Measurements from ENCODE around the gene MCM6. TPM values are rescaled to one million over a fixed set of nuclear protein-coding genes. Genes with fewer than 3 reads are reported as not detected.

The MCM6 gene
- total RNA-seq, 1 donor from 2014 or later, result 9.5 TPM

GRCh38 chr2:135843671-135844070 is 32.6 kb downstream of the MCM6 start:
- no peaks in the 10 kb centered on the region for H3K79me2 ChIP-seq (ENCODE audit: insufficient read depth, low read length)
- H3K4me1 ChIP-seq (ENCODE audit: insufficient read depth, low read length), result peaks cover 10% of the 10 kb centered on the region
- no peak for FAIRE-seq
- Mint-ChIP-seq H3K4me3 (ENCODE audit: unreplicated experiment) (no peak overlapping the region), H3K27ac (ENCODE audit: unreplicated experiment) (no peak overlapping the region), H3K27me3 (ENCODE audit: low read depth, unreplicated experiment) (no peaks in the 10 kb centered on the region), H3K36me3 (ENCODE audit: low read depth, unreplicated experiment) (no peaks in the 10 kb centered on the region), H3K9me3 (ENCODE audit: unreplicated experiment) (no peaks in the 10 kb centered on the region), H3K4me1 (ENCODE audit: low read depth, unreplicated experiment) (peaks cover 2% of the 10 kb centered on the region)
- H2AFZ ChIP-seq (ENCODE audit: low read depth, low read length), result no peak overlapping the region
- DNase-seq (ENCODE audit: low read depth), result no peak
- peaks cover 13% of the 10 kb centered on the region for H3K36me3 ChIP-seq (ENCODE audit: insufficient read depth, low read length)
- no peak overlapping the region for H3K4me3 ChIP-seq (ENCODE audit: insufficient read depth, low read depth, low read length)
- H3K4me2 ChIP-seq (ENCODE audit: low read length), result no peak overlapping the region
- no peaks in the 10 kb centered on the region for H3K9me3 ChIP-seq (ENCODE audit: insufficient read depth, low read depth, low read length)
- no peaks in the 10 kb centered on the region for H4K20me1 ChIP-seq (ENCODE audit: insufficient read depth, low read length)
- H3K27me3 ChIP-seq (ENCODE audit: insufficient read depth, low read length), result no peaks in the 10 kb centered on the region
- no peak overlapping the region for H3K9ac ChIP-seq (ENCODE audit: low read length)
- H3K27ac ChIP-seq (ENCODE audit: low read depth, low read length), result no peak overlapping the region
- TF ChIP-seq CTCF (IDR thresholded peaks at IDR 0.05; ENCODE audit: insufficient read depth, low read depth, low read length), result no peak
- TF ChIP-seq EZH2 (IDR thresholded peaks at IDR 0.05; ENCODE audit: insufficient read depth, low read length), result no peak

- no peak overlapping the region for H3K27ac ChIP-seq (ENCODE audit: low read depth, low read length)
- H3K4me2 ChIP-seq (ENCODE audit: low read length), result peak overlapping the region; percentile 6
- Mint-ChIP-seq H3K4me1 (ENCODE audit: low read depth, unreplicated experiment) (peaks cover 4% of the 10 kb centered on the region), H3K4me3 (ENCODE audit: unreplicated experiment) (no peak overlapping the region), H3K27ac (ENCODE audit: unreplicated experiment) (no peak overlapping the region), H3K27me3 (ENCODE audit: low read depth, unreplicated experiment) (no peaks in the 10 kb centered on the region), H3K36me3 (ENCODE audit: low read depth, unreplicated experiment) (no peaks in the 10 kb centered on the region), H3K9me3 (ENCODE audit: unreplicated experiment) (no peaks in the 10 kb centered on the region)
- H3K27me3 ChIP-seq (ENCODE audit: insufficient read depth, low read length), result no peaks in the 10 kb centered on the region
- H3K9me3 ChIP-seq (ENCODE audit: insufficient read depth, low read depth, low read length), result no peaks in the 10 kb centered on the region
- DNase-seq (ENCODE audit: low read depth) (no peak), FAIRE-seq (no peak)
- TF ChIP-seq CTCF (IDR thresholded peaks at IDR 0.05; ENCODE audit: insufficient read depth, low read depth, low read length) (no peak), EZH2 (IDR thresholded peaks at IDR 0.05; ENCODE audit: insufficient read depth, low read length) (no peak)
- no peak overlapping the region for H3K4me3 ChIP-seq (ENCODE audit: insufficient read depth, low read depth, low read length)
- H4K20me1 ChIP-seq (ENCODE audit: insufficient read depth, low read length), result no peaks in the 10 kb centered on the region
- no peaks in the 10 kb centered on the region for H3K79me2 ChIP-seq (ENCODE audit: insufficient read depth, low read length)
- H2AFZ ChIP-seq (ENCODE audit: low read depth, low read length), result no peak overlapping the region
- no peak overlapping the region for H3K9ac ChIP-seq (ENCODE audit: low read length)
- H3K36me3 ChIP-seq (ENCODE audit: insufficient read depth, low read length), result peaks cover 7% of the 10 kb centered on the region
- H3K4me1 ChIP-seq (ENCODE audit: insufficient read depth, low read length), result peaks cover 10% of the 10 kb centered on the region
Measured at GRCh38 chr2:135840601-135841000, 35.6 kb downstream of the MCM6 start.

GRCh38 chr2:135839713-135840112 is 36.5 kb downstream of the MCM6 start:
- H2AFZ ChIP-seq (ENCODE audit: low read depth, low read length), result no peak overlapping the region
- H3K27me3 ChIP-seq (ENCODE audit: insufficient read depth, low read length), result no peaks in the 10 kb centered on the region

More at GRCh38 chr2:135839713-135840112, 36.5 kb downstream of the MCM6 start:
- Histone ChIP-seq H3K4me3 (ENCODE audit: insufficient read depth, low read depth, low read length) (no peak overlapping the region), H3K79me2 (ENCODE audit: insufficient read depth, low read length) (no peaks in the 10 kb centered on the region), H3K9ac (ENCODE audit: low read length) (no peak overlapping the region), H3K36me3 (ENCODE audit: insufficient read depth, low read length) (peaks cover 4% of the 10 kb centered on the region), H3K4me2 (ENCODE audit: low read length) (no peak overlapping the region), H4K20me1 (ENCODE audit: insufficient read depth, low read length) (no peaks in the 10 kb centered on the region), H3K4me1 (ENCODE audit: insufficient read depth, low read length) (peaks cover 10% of the 10 kb centered on the region), H3K9me3 (ENCODE audit: insufficient read depth, low read depth, low read length) (no peaks in the 10 kb centered on the region), H3K27ac (ENCODE audit: low read depth, low read length) (no peak overlapping the region)
- peaks cover 4% of the 10 kb centered on the region for H3K4me1 Mint-ChIP-seq (ENCODE audit: low read depth, unreplicated experiment)
- TF ChIP-seq CTCF (IDR thresholded peaks at IDR 0.05; ENCODE audit: insufficient read depth, low read depth, low read length) (no peak), EZH2 (IDR thresholded peaks at IDR 0.05; ENCODE audit: insufficient read depth, low read length) (no peak)
- H3K27ac Mint-ChIP-seq (ENCODE audit: unreplicated experiment), result no peak overlapping the region
- FAIRE-seq, result peak; percentile 76
- no peak overlapping the region for H3K4me3 Mint-ChIP-seq (ENCODE audit: unreplicated experiment)
- no peaks in the 10 kb centered on the region for H3K9me3 Mint-ChIP-seq (ENCODE audit: unreplicated experiment)
- no peaks in the 10 kb centered on the region for H3K36me3 Mint-ChIP-seq (ENCODE audit: low read depth, unreplicated experiment)
- H3K27me3 Mint-ChIP-seq (ENCODE audit: low read depth, unreplicated experiment), result no peaks in the 10 kb centered on the region
- DNase-seq (ENCODE audit: low read depth), result peak; percentile 73

Measured in astrocyte (in vitro differentiated cells and primary cell).